ENCODE data around the gene STXBP6. TPM values are rescaled to one million over a fixed set of nuclear protein-coding genes. Genes with fewer than 3 reads are reported as not detected.

The STXBP6 gene
- total RNA-seq, 1 donor: 5.8 TPM

- no peaks in the 10 kb centered on the region for H3K36me3 ChIP-seq (ENCODE audit: insufficient read depth, low read length)
- no peak for DNase-seq (ENCODE audit: insufficient read length, low spot score, missing footprints)
- H3K27ac ChIP-seq (ENCODE audit: low read depth, low read length): no peak overlapping the region
- no peak for TF ChIP-seq CTCF (IDR thresholded peaks at IDR 0.05; ENCODE audit: extremely low read depth, low read depth, low read length)
- no peaks in the 10 kb centered on the region for H3K79me2 ChIP-seq (ENCODE audit: insufficient read depth, low read length)
- H3K4me2 ChIP-seq (ENCODE audit: insufficient read depth, low read length): no peak overlapping the region
- H3K27me3 ChIP-seq (ENCODE audit: insufficient read depth, low read length): no peaks in the 10 kb centered on the region
- H3K4me3 ChIP-seq (ENCODE audit: insufficient read depth, low read length): no peak overlapping the region
- no peak overlapping the region for H2AFZ ChIP-seq (ENCODE audit: low read length)
- H4K20me1 ChIP-seq (ENCODE audit: insufficient read depth, low read length): no peaks in the 10 kb centered on the region
- peaks cover 18% of the 10 kb centered on the region for H3K4me1 ChIP-seq (ENCODE audit: insufficient read depth, low read length)
- H3K9me3 ChIP-seq (ENCODE audit: low read depth, low read length): no peaks in the 10 kb centered on the region
These were observed 146.6 kb downstream of the STXBP6 start for GRCh38 chr14:24903337-24903736.

- Histone ChIP-seq H3K4me3 (ENCODE audit: insufficient read depth, low read length) (peak overlapping the region; percentile 23), H4K20me1 (ENCODE audit: insufficient read depth, low read length) (no peaks in the 10 kb centered on the region), H3K27ac (ENCODE audit: low read depth, low read length) (peak overlapping the region; percentile 30), H2AFZ (ENCODE audit: low read length) (peak overlapping the region; percentile 12), H3K27me3 (ENCODE audit: insufficient read depth, low read length) (no peaks in the 10 kb centered on the region), H3K79me2 (ENCODE audit: insufficient read depth, low read length) (no peaks in the 10 kb centered on the region), H3K9me3 (ENCODE audit: low read depth, low read length) (no peaks in the 10 kb centered on the region), H3K4me1 (ENCODE audit: insufficient read depth, low read length) (peaks cover 18% of the 10 kb centered on the region), H3K36me3 (ENCODE audit: insufficient read depth, low read length) (no peaks in the 10 kb centered on the region), H3K4me2 (ENCODE audit: insufficient read depth, low read length) (peak overlapping the region; percentile 72)
- no peak for DNase-seq (ENCODE audit: insufficient read length, low spot score, missing footprints)
- TF ChIP-seq CTCF (IDR thresholded peaks at IDR 0.05; ENCODE audit: extremely low read depth, low read depth, low read length): no peak
These were observed 149.5 kb downstream of the STXBP6 start for GRCh38 chr14:24900269-24901100.

GRCh38 chr14:24897793-24898192 lies 152.2 kb downstream of the STXBP6 start:
- H3K79me2 ChIP-seq (ENCODE audit: insufficient read depth, low read length): no peaks in the 10 kb centered on the region
- no peak overlapping the region for H3K27ac ChIP-seq (ENCODE audit: low read depth, low read length)
- no peaks in the 10 kb centered on the region for H3K36me3 ChIP-seq (ENCODE audit: insufficient read depth, low read length)
- TF ChIP-seq CTCF (IDR thresholded peaks at IDR 0.05; ENCODE audit: extremely low read depth, low read depth, low read length): no peak
- no peak overlapping the region for H3K4me2 ChIP-seq (ENCODE audit: insufficient read depth, low read length)
- H3K4me1 ChIP-seq (ENCODE audit: insufficient read depth, low read length): peaks cover 10% of the 10 kb centered on the region
- no peak overlapping the region for H3K4me3 ChIP-seq (ENCODE audit: insufficient read depth, low read length)
- no peak overlapping the region for H2AFZ ChIP-seq (ENCODE audit: low read length)
- DNase-seq (ENCODE audit: insufficient read length, low spot score, missing footprints): no peak
- H3K9me3 ChIP-seq (ENCODE audit: low read depth, low read length): no peaks in the 10 kb centered on the region
- H4K20me1 ChIP-seq (ENCODE audit: insufficient read depth, low read length): no peaks in the 10 kb centered on the region
- H3K27me3 ChIP-seq (ENCODE audit: insufficient read depth, low read length): no peaks in the 10 kb centered on the region

GRCh38 chr14:24895622-24896021 lies 154.3 kb downstream of the STXBP6 start:
- Histone ChIP-seq H3K27ac (ENCODE audit: low read depth, low read length) (no peak overlapping the region), H4K20me1 (ENCODE audit: insufficient read depth, low read length) (no peaks in the 10 kb centered on the region), H3K4me2 (ENCODE audit: insufficient read depth, low read length) (no peak overlapping the region), H3K36me3 (ENCODE audit: insufficient read depth, low read length) (no peaks in the 10 kb centered on the region), H3K79me2 (ENCODE audit: insufficient read depth, low read length) (no peaks in the 10 kb centered on the region), H3K4me1 (ENCODE audit: insufficient read depth, low read length) (peaks cover 7% of the 10 kb centered on the region), H3K9me3 (ENCODE audit: low read depth, low read length) (no peaks in the 10 kb centered on the region), H2AFZ (ENCODE audit: low read length) (peak overlapping the region; percentile 28), H3K27me3 (ENCODE audit: insufficient read depth, low read length) (no peaks in the 10 kb centered on the region), H3K4me3 (ENCODE audit: insufficient read depth, low read length) (no peak overlapping the region)
- TF ChIP-seq CTCF (IDR thresholded peaks at IDR 0.05; ENCODE audit: extremely low read depth, low read depth, low read length): no peak
- peak; percentile 79 for DNase-seq (ENCODE audit: insufficient read length, low spot score, missing footprints)
